Measurements from ENCODE around the gene ATP2C2.
"Not testable (repeated sequence)": the region's sequence is repeated elsewhere in the genome, so short reads cannot be mapped to it uniquely, and the experiment has no call there.

ATP2C2 gene

DNA sequence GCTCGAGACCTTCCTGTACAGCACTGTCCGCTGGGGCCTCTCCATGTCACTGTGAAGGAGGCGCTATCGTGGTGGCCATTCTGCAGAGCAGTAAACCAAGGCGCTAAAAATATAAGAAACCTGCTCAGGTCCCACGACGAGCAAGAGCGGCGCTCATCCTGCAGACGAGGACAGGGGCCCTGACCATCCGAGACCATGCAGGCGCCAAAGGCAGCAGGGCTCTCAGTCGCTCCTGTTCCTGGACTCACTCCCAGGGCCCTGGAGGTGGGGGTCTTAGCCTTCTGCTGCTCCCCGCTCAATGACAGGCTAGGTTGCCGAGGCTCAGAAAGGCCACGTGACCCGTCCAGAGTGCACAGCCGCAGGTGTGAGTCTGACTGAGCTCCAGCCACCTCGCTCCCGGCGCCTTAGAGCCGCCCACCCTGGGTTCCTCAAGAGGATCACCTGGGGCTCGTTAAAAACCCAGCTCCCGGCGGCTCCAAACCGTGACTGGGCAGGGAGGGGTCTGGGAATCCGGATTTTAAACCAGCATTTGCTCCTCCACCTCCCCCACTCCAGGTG is 509 bp upstream of the ATP2C2 start:
- DNase-seq, result no peak

GRCh38 chr16:84369105-84369504 is 767 bp downstream of the ATP2C2 start:
- DNase-seq, result no peak

DNA sequence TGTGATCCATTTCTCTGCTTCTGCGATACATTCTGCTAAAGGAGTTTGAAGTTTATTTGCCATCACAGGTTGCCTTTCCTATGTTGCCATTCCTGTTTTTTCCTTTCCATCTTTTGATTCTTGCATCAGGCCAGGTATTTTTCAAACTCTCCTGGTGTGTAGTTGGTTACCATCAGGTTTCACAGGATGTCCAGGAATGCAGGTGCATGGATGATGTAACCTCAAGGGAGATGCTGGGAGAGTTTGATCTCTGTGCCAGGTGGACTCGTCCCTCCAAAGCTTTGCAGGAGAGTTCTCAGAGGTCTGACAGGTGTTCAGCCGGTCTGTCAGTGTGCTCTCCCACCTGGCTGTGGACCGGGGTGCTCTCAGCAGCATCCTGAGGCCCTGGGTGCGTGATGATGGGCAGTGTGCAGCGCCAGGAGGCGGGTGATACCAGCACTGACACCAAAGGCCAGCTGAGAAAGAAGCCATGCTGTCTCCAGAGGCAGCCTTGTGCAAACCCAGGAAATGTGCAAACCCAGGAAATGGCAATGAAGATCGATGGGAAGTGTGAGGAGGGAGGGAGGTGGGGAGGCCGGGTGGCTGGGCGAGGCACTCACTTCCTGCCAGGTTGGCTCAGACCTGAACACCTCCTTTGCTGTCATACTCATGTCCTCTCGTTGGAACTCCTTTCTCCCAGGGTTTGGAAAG is 1.7 kb downstream of the ATP2C2 start:
- no peak for DNase-seq

DNA sequence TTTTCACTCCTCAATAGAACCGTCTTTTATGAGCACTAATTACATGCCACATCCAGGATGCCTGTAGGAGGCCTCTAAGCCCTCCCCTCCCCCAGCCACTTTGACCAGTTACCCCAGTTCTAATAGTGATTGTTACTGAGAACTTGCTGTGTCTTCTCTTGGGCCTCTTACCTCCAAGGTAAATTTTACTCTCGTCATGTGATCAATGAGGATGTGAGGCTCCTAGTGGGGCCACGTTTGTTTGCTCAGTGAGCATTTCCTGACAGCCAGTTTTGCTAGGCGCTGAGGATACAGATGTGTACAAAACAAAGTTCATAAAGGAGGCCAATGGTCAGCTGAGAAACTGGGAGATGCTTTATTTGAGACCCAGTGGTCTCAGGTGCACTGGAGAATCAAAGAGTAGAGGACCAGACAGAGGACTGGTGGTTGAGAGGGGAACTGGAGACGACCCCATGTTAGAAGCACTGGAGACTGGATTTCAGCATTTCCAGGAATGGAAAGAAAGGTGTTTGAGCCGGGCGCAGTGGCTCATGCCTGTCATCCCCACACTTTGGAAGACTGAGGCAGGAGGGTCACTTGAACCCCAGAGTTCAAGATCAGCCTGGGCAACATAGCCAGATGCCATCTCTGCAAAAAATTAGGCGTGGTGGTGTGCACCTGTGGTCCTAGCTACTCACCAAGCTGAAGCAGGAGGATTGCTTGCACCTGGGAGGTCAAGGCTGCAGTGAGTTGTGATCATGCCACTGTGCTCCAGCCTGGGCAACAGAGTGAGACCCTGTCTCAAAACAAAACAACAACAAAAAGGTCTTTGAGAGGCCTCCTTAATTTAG is 2.6 kb downstream of the ATP2C2 start:
- DNase-seq, result no peak

GRCh38 chr16:84371553-84371865 is 3.2 kb downstream of the ATP2C2 start:
- DNase-seq, result no peak

GRCh38 chr16:84373907-84374489 is 5.7 kb downstream of the ATP2C2 start:
- no peak for DNase-seq

DNA sequence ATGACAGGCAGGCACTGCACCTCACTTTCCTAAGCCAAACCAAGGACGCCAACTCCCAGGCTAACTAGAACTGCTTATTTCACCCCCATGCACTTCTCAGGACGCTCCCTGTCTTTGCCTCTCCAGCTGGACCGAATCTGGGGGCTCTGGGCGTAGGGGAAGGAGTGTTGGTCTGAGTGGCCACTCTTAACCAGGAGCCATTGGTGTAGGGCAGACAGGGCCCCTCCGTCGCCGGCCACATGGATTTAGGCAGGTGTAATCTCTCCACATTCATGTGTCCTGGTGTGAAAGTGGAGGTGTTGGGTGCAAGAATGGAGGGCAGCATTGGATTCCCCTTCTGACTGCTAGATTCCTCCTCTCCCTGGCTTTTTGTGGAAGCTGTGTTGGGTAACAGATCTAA is 9.8 kb downstream of the ATP2C2 start:
- no peak for DNase-seq

DNA sequence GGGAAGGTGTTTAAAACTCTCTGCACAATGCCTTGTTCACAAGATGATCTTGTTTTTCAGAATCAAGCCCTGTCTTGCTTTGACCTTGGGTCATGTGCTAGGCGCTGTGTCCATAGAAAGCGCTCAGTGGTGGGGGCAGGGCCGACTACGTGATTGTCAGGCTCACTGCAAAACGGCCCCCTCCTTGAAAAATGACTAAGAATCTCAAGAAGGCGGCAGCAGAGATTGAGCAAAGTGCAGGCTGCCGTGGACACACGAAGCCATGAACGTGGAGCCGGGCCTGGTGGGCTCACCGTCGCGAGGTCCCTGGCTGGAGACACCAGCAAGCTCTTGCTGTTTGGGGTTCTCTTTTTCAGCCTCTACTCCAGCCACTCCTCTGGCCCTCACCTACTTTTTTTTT is 10.2 kb downstream of the ATP2C2 start:
- no peak for DNase-seq

GRCh38 chr16:84379008-84379708 is 10.8 kb downstream of the ATP2C2 start:
- DNase-seq, result no peak

GRCh38 chr16:84379709-84380362 is 11.5 kb downstream of the ATP2C2 start:
- no peak for DNase-seq

- no peak for DNase-seq
Measured at GRCh38 chr16:84380405-84380804, 12.1 kb downstream of the ATP2C2 start.

DNA sequence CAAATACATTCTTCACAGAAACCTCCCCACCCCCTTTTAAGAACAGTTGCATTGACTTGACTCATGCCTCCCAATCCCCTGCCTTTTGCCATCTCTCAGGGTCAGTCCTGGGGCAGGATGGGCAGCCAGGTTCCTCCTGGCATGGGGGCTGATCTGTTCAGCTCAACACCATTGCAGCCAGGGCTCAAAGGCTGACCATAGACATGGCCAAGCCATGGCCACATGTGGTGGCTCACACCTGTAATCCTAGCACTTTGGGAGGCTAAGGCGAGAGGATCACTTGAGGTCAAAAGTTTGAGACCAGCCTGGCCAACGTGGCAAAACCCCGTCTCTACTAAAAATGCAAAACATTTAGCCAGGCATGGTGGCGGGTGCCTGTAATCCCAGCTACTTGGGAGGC is 14.1 kb downstream of the ATP2C2 start:
- DNase-seq, result no peak

DNA sequence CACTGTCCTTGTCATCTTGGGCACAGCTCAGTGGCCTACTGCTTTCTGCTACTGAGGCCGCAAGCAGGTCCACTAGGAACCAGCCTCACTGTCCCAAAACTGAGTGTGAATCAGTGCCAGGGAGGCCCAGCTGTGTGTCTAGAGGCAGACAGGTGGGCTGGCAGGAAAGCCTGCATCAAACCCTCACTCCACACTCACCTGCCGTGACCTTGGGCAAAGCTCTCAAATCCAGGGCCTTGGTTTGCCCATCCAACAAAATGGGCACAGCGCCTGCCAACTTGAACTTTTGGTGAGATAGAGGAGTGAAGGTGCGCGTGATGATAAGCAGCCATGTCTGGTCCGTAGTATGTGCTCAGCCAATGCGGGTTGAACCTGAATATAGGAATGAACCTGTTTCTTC is 14.8 kb downstream of the ATP2C2 start:
- DNase-seq, result no peak

- DNase-seq, result no peak
Measured at GRCh38 chr16:84386047-84386446, 17.7 kb downstream of the ATP2C2 start.

- no peak for DNase-seq
Measured at GRCh38 chr16:84387021-84387420, 18.7 kb downstream of the ATP2C2 start.

DNA sequence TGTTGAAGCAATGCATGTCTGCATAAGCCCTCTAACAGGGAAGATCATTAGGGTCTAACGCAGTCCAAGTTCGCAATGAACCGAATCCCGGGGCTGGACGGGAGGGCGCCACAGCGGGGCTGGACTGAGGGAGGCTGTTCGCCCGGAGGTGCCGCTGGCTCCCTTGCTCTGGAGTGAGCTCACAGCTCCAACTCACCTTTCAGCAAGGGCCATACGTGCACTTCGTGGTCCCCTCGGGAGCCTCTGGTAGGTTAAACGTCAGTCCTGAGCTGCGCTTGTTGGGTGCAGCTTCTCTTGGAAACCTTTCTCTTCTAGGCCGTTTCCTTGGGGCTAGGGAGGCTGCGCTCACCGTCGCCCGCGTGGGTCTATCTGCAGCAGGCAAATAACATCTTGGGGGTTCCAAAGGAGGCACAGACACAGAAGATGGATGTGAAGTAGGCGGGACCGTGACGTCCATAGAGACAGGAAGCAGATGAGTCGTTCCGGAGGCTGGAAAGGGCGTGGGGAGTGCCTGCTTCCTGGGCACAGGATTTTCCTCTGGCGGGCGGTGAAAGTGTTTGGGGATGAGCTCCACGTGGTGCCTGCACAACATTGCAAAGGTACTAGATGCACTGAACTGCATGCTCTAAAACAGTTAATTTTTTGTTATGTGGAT is 21.9 kb downstream of the ATP2C2 start:
- DNase-seq, result no peak

GRCh38 chr16:84391151-84392030 is 23.1 kb downstream of the ATP2C2 start:
- no peak for DNase-seq

- no peak for DNase-seq
Measured at GRCh38 chr16:84392031-84392360, 23.7 kb downstream of the ATP2C2 start.

DNA sequence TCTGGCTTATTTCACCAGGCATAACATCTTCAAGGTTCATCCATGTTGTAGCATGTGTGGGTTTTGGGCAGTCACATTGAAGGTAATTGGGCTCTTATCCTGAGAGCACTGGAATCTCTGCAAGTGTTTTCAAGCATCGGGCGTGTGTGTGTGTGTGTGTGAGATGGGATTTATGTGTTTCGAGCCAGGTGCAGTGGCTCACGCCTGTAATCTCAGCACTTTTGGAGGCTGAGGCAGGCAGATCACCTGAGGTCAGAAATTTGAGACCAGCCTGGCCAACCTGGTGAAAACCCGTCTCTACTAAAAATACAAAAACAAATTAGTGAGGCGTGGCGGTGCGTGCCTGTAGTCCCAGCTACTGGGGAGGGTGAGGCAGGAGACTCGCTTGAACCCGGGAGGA is 27.7 kb downstream of the ATP2C2 start:
- DNase-seq, result not testable (repeated sequence)

- no peak for DNase-seq
Measured at GRCh38 chr16:84396537-84397008, 28.2 kb downstream of the ATP2C2 start.

GRCh38 chr16:84397090-84397489 is 28.8 kb downstream of the ATP2C2 start:
- DNase-seq, result no peak

Measured in activated effector memory CD4-positive, alpha-beta T cell treated with anti-CD3 and anti-CD28 coated beads, Interleukin-2, amount 50 U/mL, for 16 hours (primary cell).